Endothelial cell of umbilical vein (primary cell): ENCODE measurements around the gene ATP1B1. TPM values are rescaled to one million over a fixed set of nuclear protein-coding genes. Genes with fewer than 3 reads are reported as not detected.

Source experiments
- BruUV-seq: library from RNA; stranded (reverse); fragments of 400-500 nt; replicated peaks from 2 replicates; lab custom pipeline; 2021; lab: Mats Ljungman, UMichigan
- CTCF ChIA-PET: fragments of 300-600, 350-600 bp; sonication (Branson Sonifier 250); formaldehyde crosslinking; loops from one replicate; lab custom pipeline; 2021; ENCODE audit warnings: antibody characterized with exemption, inconsistent platforms; lab: Charles Lee
- POLR2A ChIA-PET: fragments of 300-600, 350-600 bp; sonication (Branson Sonifier 250); formaldehyde crosslinking; loops from one replicate; lab custom pipeline; 2021; ENCODE audit warnings: antibody characterized with exemption, inconsistent platforms; lab: Charles Lee
- DNase-seq: peaks from one replicate; pipeline ENCODE4 v3.0.0-alpha.2; 2011; ENCODE audit warnings: low read depth, low spot score
- FAIRE-seq: peaks from 2 replicates; lab custom pipeline; 2011; peaks lifted over from hg19 to GRCh38; lab: Jason Lieb, UNC
- H2AFZ ChIP-seq: 2 replicates; pipeline ENCODE4 v1.6.0; 2012; ENCODE audit warnings: low read depth, low read length, control low read depth, inconsistent platforms
- H3K27ac ChIP-seq: 2 replicates; pipeline ENCODE4 v1.5.1; 2011; ENCODE audit warnings: low read depth, mild to moderate bottlenecking, control low read depth, low read length, moderate library complexity; ENCODE audit not compliant: insufficient read depth
- H3K27me3 ChIP-seq, 2 experiments: 2 replicates each; pipeline versions ENCODE4 v1.6.0 to v1.6.1; 2011; ENCODE audit warnings: low read length in 2 of 2, mixed read lengths in 1 of 2; ENCODE audit not compliant: control insufficient read depth in 2 of 2, insufficient read depth in 2 of 2
- H3K36me3 ChIP-seq, 2 experiments: 2 replicates in 1 of 2; 3 replicates in 1 of 2; pipeline ENCODE4 v1.5.1; 2011; ENCODE audit warnings: low read length in 2 of 2, mild to moderate bottlenecking in 1 of 2, moderate library complexity in 1 of 2; ENCODE audit not compliant: control insufficient read depth in 2 of 2, insufficient read depth in 2 of 2; ENCODE audit errors: extremely low read depth in 1 of 2
- H3K4me1 ChIP-seq: 3 replicates; pipeline ENCODE4 v1.5.1; 2011; ENCODE audit warnings: mild to moderate bottlenecking, low read length; ENCODE audit not compliant: control insufficient read depth, insufficient read depth; ENCODE audit errors: extremely low read depth
- H3K4me2 ChIP-seq: 2 replicates; pipeline ENCODE4 v1.6.1; 2011; ENCODE audit warnings: low read length, control low read depth, mixed read lengths; ENCODE audit not compliant: insufficient read depth
- H3K4me3 ChIP-seq, 3 experiments: fragments of 200-600 bp in 1 of 3; sonication (generic), shearing (Covaris generic) in 1 of 3; replicated peaks in 1 of 3; 2 replicates each; pipeline ENCODE4 v1.5.1; 2011 to 2016; ENCODE audit warnings: control low read depth in 3 of 3, low read length in 3 of 3, mild to moderate bottlenecking in 2 of 3, inconsistent platforms in 1 of 3, low read depth in 1 of 3, moderate library complexity in 1 of 3; ENCODE audit not compliant: insufficient read depth in 1 of 3
- H3K79me2 ChIP-seq: 2 replicates; pipeline ENCODE4 v1.6.0; 2012; ENCODE audit warnings: low read length, inconsistent platforms; ENCODE audit not compliant: control insufficient read depth, insufficient read depth
- H3K9ac ChIP-seq: replicated peaks from 2 replicates; pipeline ENCODE3; 2011; ENCODE audit warnings: low read length, control low read depth; ENCODE audit not compliant: insufficient read depth; ENCODE audit errors: extremely low read depth
- H3K9me1 ChIP-seq: replicated peaks from 3 replicates; pipeline ENCODE4 v1.6.0; 2011; ENCODE audit warnings: mild to moderate bottlenecking, low read length; ENCODE audit not compliant: control insufficient read depth, insufficient read depth; ENCODE audit errors: extremely low read depth
- H3K9me3 ChIP-seq: replicated peaks from 2 replicates; pipeline ENCODE4 v1.5.1; 2012; ENCODE audit warnings: low read length, inconsistent platforms; ENCODE audit not compliant: control insufficient read depth, insufficient read depth
- H4K20me1 ChIP-seq: replicated peaks from 2 replicates; pipeline ENCODE3; 2011; ENCODE audit warnings: mild to moderate bottlenecking, low read length; ENCODE audit not compliant: control insufficient read depth, insufficient read depth; ENCODE audit errors: extremely low read depth
- EZH2 ChIP-seq: IDR thresholded peaks from 2 replicates; pipeline ENCODE4 v1.6.1; 2012; ENCODE audit warnings: borderline replicate concordance, low read depth, mild to moderate bottlenecking, moderate library complexity, low read length, inconsistent platforms; ENCODE audit not compliant: severe bottlenecking
- FOS ChIP-seq: IDR thresholded peaks from 2 replicates; pipeline ENCODE4 v1.6.1; 2011; ENCODE audit warnings: mild to moderate bottlenecking, low read length, moderate library complexity, borderline replicate concordance; ENCODE audit not compliant: insufficient read depth
- GATA2 ChIP-seq: IDR thresholded peaks from 2 replicates; pipeline ENCODE4 v1.7.0; 2011; ENCODE audit warnings: low read depth, mild to moderate bottlenecking, moderate library complexity, mixed read lengths, low read length; ENCODE audit not compliant: insufficient read length, insufficient read depth
- JUN ChIP-seq: IDR thresholded peaks from 2 replicates; pipeline ENCODE4 v1.6.1; 2011; ENCODE audit warnings: borderline replicate concordance, low read depth; ENCODE audit not compliant: insufficient read length, insufficient read depth
- MYC ChIP-seq: IDR thresholded peaks from one replicate; pipeline ENCODE4 v1.6.1; 2011; ENCODE audit warnings: mild to moderate bottlenecking, low read depth, low read length
- POLR2A ChIP-seq: IDR thresholded peaks from 2 replicates; pipeline ENCODE4 v1.6.1; 2012; ENCODE audit warnings: low read depth, mild to moderate bottlenecking, control low read depth, low read length
- POLR2AphosphoS5 ChIP-seq: IDR thresholded peaks from 2 replicates; pipeline ENCODE4 v1.6.1; 2012; ENCODE audit warnings: low read depth, mild to moderate bottlenecking, control low read depth, low read length, moderate library complexity; ENCODE audit not compliant: insufficient read depth
- dilution Hi-C: fragments of 300-500 bp; cut with MboI; formaldehyde crosslinking; loops from one replicate; pipeline ENCODE4 v1.15.0; 2019; ENCODE audit warnings: low sequenced_read_pairs; ENCODE audit not compliant: extremely low pct_ligation_motif_present
- intact Hi-C: fragments of 100-400 bp; cut with micrococcal nuclease; formaldehyde crosslinking; loops from one replicate; pipeline ENCODE4 v1.10.0; 2022
- polyA plus RNA-seq, 4 experiments: library from polyadenylated mRNA; depleted of rRNA in 3 of 4; stranded (reverse) in 3 of 4; unstranded in 1 of 4; fragments of >200 nt; gene quantifications; 2 replicates each; pipeline versions ENCODE4 v1.2.1 to v1.2.3, GENCODE V29; 2011 to 2012; ENCODE audit warnings: missing spikeins in 1 of 4
- total RNA-seq: library from RNA; stranded (reverse); gene quantifications from 2 replicates; pipeline ENCODE4 v1.2.3, GENCODE V29; 2021
- TF ChIP-seq, protein P1 (sequence below), 2 donors: IDR thresholded peaks; 1 replicate in 1 of 2; 2 replicates in 1 of 2; pipeline ENCODE4 v1.5.1; 2011; ENCODE audit warnings: low read length in 2 of 2, mild to moderate bottlenecking in 2 of 2, moderate library complexity in 2 of 2, control low read depth in 1 of 2, inconsistent platforms in 1 of 2, low read depth in 1 of 2; ENCODE audit not compliant: insufficient read depth in 1 of 2; ENCODE audit errors: extremely low read depth in 1 of 2
- TF ChIP-seq, protein P2 (sequence below): IDR thresholded peaks from 2 replicates; pipeline ENCODE4 v1.6.1; 2011; ENCODE audit not compliant: insufficient read depth, insufficient read length

ATP1B1 gene
- total and polyA plus RNA-seq, 2 donors (not counting 3 experiments of a cell fraction or from before 2014, with no cell fraction given) = 14.3 to 56.1 TPM

GRCh38 chr1:169092399-169092798, 14.1 kb upstream of the ATP1B1 start:
- TF ChIP-seq POLR2AphosphoS5 (no peak), FOS (no peak), JUN (no peak), GATA2 (no peak), POLR2A (no peak), EZH2 (no peak), MYC (no peak)
- TF ChIP-seq, protein P1, sequence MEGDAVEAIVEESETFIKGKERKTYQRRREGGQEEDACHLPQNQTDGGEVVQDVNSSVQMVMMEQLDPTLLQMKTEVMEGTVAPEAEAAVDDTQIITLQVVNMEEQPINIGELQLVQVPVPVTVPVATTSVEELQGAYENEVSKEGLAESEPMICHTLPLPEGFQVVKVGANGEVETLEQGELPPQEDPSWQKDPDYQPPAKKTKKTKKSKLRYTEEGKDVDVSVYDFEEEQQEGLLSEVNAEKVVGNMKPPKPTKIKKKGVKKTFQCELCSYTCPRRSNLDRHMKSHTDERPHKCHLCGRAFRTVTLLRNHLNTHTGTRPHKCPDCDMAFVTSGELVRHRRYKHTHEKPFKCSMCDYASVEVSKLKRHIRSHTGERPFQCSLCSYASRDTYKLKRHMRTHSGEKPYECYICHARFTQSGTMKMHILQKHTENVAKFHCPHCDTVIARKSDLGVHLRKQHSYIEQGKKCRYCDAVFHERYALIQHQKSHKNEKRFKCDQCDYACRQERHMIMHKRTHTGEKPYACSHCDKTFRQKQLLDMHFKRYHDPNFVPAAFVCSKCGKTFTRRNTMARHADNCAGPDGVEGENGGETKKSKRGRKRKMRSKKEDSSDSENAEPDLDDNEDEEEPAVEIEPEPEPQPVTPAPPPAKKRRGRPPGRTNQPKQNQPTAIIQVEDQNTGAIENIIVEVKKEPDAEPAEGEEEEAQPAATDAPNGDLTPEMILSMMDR (IDR thresholded peaks at IDR 0.05; ENCODE audit: extremely low read depth in 1 of 2, insufficient read depth in 1 of 2, low read depth in 1 of 2, low read length in 2 of 2) = no peak
- TF ChIP-seq, protein P2, sequence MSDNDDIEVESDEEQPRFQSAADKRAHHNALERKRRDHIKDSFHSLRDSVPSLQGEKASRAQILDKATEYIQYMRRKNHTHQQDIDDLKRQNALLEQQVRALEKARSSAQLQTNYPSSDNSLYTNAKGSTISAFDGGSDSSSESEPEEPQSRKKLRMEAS = no peak
- H3K36me3 ChIP-seq = no peaks in the 10 kb centered on the region
- ChIA-PET CTCF (no interaction called here), POLR2A (no interaction called here)
- no peak for FAIRE-seq
- no peak overlapping the region for H3K4me2 ChIP-seq
- H3K9me1 ChIP-seq = no peaks in the 10 kb centered on the region
- BruUV-seq = no TSS peak
- H3K4me1 ChIP-seq = no peaks in the 10 kb centered on the region
- H3K4me3 ChIP-seq = no peak overlapping the region
- H3K27ac ChIP-seq = no peak overlapping the region
- H3K9ac ChIP-seq = no peak overlapping the region
- no peak for DNase-seq
- H3K9me3 ChIP-seq = no peaks in the 10 kb centered on the region
- H4K20me1 ChIP-seq = no peaks in the 10 kb centered on the region
- peaks cover 0 to 2% of the 10 kb centered on the region in 2 experiments for H3K27me3 ChIP-seq
- no peak overlapping the region for H2AFZ ChIP-seq
- dilution Hi-C loops = no loop called here
- no peaks in the 10 kb centered on the region for H3K79me2 ChIP-seq
- intact Hi-C loops = no loop called here
